Neutrophil (primary cell): ENCODE results near the gene MAPKAPK3.

Experiments used
- H3K27ac ChIP-seq: fragments of 200-600 bp; sonication (generic); 2 replicates; pipeline ENCODE4 v1.5.1; 2016; ENCODE audit warnings: mild to moderate bottlenecking, moderate library complexity
- H3K27me3 ChIP-seq: fragments of 200-600 bp; sonication (generic); 2 replicates; pipeline ENCODE4 v1.6.0; 2016; ENCODE audit warnings: mild to moderate bottlenecking
- H3K36me3 ChIP-seq: fragments of 200-600 bp; sonication (generic); 2 replicates; pipeline ENCODE4 v1.5.1; 2017
- H3K4me1 ChIP-seq, 2 experiments: fragments of 200-600 bp in 1 of 2; sonication (generic) in 1 of 2; 1 replicate in 1 of 2; 2 replicates in 1 of 2; pipeline versions ENCODE4 v1.5.1 to v1.6.1; 2013 to 2016; ENCODE audit warnings: low read depth in 1 of 2, low read length in 1 of 2, mild to moderate bottlenecking in 1 of 2, moderate library complexity in 1 of 2; ENCODE audit not compliant: control insufficient read depth in 1 of 2, insufficient read depth in 1 of 2
- H3K4me3 ChIP-seq, 2 experiments: fragments of 200-600 bp in 1 of 2; sonication (generic) in 1 of 2; 1 replicate in 1 of 2; 2 replicates in 1 of 2; pipeline ENCODE4 v1.5.1; 2013 to 2016; ENCODE audit warnings: low read depth in 1 of 2, low read length in 1 of 2, mild to moderate bottlenecking in 1 of 2, moderate library complexity in 1 of 2
- H3K9me3 ChIP-seq: fragments of 200-600 bp; sonication (generic); 2 replicates; pipeline ENCODE4 v1.5.1; 2016
- CTCF ChIP-seq: fragments of 200-600 bp; sonication (generic); IDR thresholded peaks from 2 replicates; pipeline ENCODE4 v1.5.1; 2016; ENCODE audit warnings: antibody characterized with exemption

MAPKAPK3 gene

GRCh38 chr3:50652709-50653108, 35.8 kb downstream of the MAPKAPK3 start:
- Histone ChIP-seq H3K27me3 (no peaks in the 10 kb centered on the region), H3K4me1 (peaks cover 17 to 18% of the 10 kb centered on the region in 2 experiments), H3K27ac (peak overlapping the region; percentile 54), H3K36me3 (peaks cover 33% of the 10 kb centered on the region), H3K4me3 (no peak overlapping the region), H3K9me3 (no peaks in the 10 kb centered on the region)
- peak; percentile 50 for TF ChIP-seq CTCF

GRCh38 chr3:50653937-50654595, 37.1 kb downstream of the MAPKAPK3 start:
- Histone ChIP-seq H3K4me3 (no peak overlapping the region), H3K36me3 (peaks cover 20% of the 10 kb centered on the region), H3K4me1 (peaks cover 17 to 18% of the 10 kb centered on the region in 2 experiments), H3K27me3 (no peaks in the 10 kb centered on the region), H3K9me3 (no peaks in the 10 kb centered on the region), H3K27ac (peak overlapping the region; percentile 54)
- TF ChIP-seq CTCF = no peak

- Histone ChIP-seq H3K4me1 (peaks cover 17 to 18% of the 10 kb centered on the region in 2 experiments), H3K36me3 (peaks cover 8% of the 10 kb centered on the region), H3K27me3 (no peaks in the 10 kb centered on the region), H3K9me3 (no peaks in the 10 kb centered on the region), H3K4me3 (no peak overlapping the region), H3K27ac (peak overlapping the region; percentile 72)
- no peak for TF ChIP-seq CTCF
Measured at GRCh38 chr3:50655009-50655830, 38.3 kb downstream of the MAPKAPK3 start.

GRCh38 chr3:50656417-50657195, 39.7 kb downstream of the MAPKAPK3 start:
- Histone ChIP-seq H3K27ac (no peak overlapping the region), H3K9me3 (no peaks in the 10 kb centered on the region), H3K4me1 (peaks cover 17 to 18% of the 10 kb centered on the region in 2 experiments), H3K27me3 (no peaks in the 10 kb centered on the region), H3K36me3 (peaks cover 4% of the 10 kb centered on the region), H3K4me3 (no peak overlapping the region)
- no peak for TF ChIP-seq CTCF

GRCh38 chr3:50657407-50657806, 40.5 kb downstream of the MAPKAPK3 start:
- no peaks in the 10 kb centered on the region for H3K36me3 ChIP-seq
- no peak overlapping the region for H3K27ac ChIP-seq
- no peak for TF ChIP-seq CTCF
- no peaks in the 10 kb centered on the region for H3K9me3 ChIP-seq
- H3K27me3 ChIP-seq = no peaks in the 10 kb centered on the region
- H3K4me3 ChIP-seq = no peak overlapping the region
- H3K4me1 ChIP-seq = peaks cover 17 to 18% of the 10 kb centered on the region in 2 experiments
